Type B pancreatic cell (in vitro differentiated cells): ENCODE results near the gene GYS2. TPM values are rescaled to one million over a fixed set of nuclear protein-coding genes. Genes with fewer than 3 reads are reported as not detected.

Source experiments
- DNase-seq: peaks from one replicate; pipeline ENCODE4 v3.0.0; 2021; ENCODE audit warnings: mixed read lengths; ENCODE audit not compliant: unreplicated experiment; ENCODE audit errors: extremely low spot score
- H3K27ac Mint-ChIP-seq: 2 replicates; pipeline ENCODE4 v1.8.0; 2021; ENCODE audit warnings: mild to moderate bottlenecking, mixed read lengths
- H3K27me3 Mint-ChIP-seq: 2 replicates; pipeline ENCODE4 v1.8.0; 2021; ENCODE audit warnings: mixed read lengths
- H3K36me3 Mint-ChIP-seq: 2 replicates; pipeline ENCODE4 v1.8.0; 2021; ENCODE audit warnings: mixed read lengths
- H3K4me1 Mint-ChIP-seq: one replicate; pipeline ENCODE4 v1.8.0; 2021; ENCODE audit warnings: mixed read lengths; ENCODE audit not compliant: unreplicated experiment
- H3K4me3 Mint-ChIP-seq: 2 replicates; pipeline ENCODE4 v1.8.0; 2021; ENCODE audit warnings: mild to moderate bottlenecking, mixed read lengths
- H3K9me3 Mint-ChIP-seq: 2 replicates; pipeline ENCODE4 v1.8.0; 2021; ENCODE audit warnings: mixed read lengths
- long read RNA-seq: library from polyadenylated mRNA; unstranded; transcript quantifications from one replicate; pipeline ENCODE4 v2.0.0, GENCODE V29; 2020
- total RNA-seq: library from RNA; stranded (reverse); gene quantifications from 2 replicates; pipeline ENCODE4 v1.2.1, GENCODE V29; 2021; ENCODE audit warnings: low replicate concordance
- TF ChIP-seq, protein P1 (sequence below): fragments of 200-600 bp; sonication (generic); conservative IDR thresholded peaks from 2 replicates; pipeline ENCODE4 v1.5.0; 2021; ENCODE audit warnings: antibody characterized with exemption, mild to moderate bottlenecking

GYS2 gene
- 0.26 TPM in 1 of 2 replicates, not detected in the other for total RNA-seq
- long read RNA-seq = 0 reads

DNA sequence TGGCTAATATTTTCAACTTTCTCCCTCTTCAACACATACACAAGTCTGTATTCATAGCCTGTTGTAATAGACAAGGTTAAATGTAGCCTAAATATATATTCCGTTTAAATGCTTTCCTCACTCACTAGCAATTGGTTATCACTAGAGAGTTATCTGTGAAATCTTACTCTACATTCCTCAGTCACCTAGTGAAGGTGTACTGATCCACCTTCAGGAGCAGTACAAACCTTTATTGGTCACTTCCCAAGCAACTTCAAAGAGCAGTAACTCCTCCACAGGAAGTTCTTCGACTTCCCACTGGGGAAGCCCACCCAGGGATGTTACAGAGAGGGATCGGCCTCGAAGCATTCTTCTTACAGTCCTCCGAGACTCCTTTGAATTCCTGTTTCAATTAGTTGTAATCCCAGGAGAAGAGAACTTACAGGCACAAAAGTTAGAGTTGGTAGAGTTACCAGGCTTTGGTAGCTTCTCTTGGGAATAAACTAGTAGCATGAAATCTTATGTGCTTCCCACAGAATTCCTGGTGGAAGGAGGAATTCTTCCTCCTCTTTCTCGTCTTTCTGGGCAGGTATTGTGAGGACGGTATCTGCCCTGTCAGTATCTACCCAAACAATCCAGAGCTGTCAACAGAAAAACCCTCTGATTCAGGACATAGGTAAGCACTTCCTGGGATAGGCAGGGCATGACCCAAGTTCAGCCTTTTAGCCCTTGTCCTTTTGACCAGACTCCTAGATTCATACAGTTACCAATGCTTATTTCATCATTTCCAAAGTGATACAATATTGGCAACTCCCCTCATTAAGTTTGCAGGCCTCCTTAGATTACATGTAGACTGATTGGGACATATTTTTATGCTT is at the start of gene GYS2:
Gene GYS2 (minus strand): TSS at position 603 of the 857 bp plus-strand sequence. CDS start 255 bp downstream, at position 348.
- H3K27me3 Mint-ChIP-seq = peaks cover 8% of the 10 kb centered on the region
- TF ChIP-seq, protein P1, sequence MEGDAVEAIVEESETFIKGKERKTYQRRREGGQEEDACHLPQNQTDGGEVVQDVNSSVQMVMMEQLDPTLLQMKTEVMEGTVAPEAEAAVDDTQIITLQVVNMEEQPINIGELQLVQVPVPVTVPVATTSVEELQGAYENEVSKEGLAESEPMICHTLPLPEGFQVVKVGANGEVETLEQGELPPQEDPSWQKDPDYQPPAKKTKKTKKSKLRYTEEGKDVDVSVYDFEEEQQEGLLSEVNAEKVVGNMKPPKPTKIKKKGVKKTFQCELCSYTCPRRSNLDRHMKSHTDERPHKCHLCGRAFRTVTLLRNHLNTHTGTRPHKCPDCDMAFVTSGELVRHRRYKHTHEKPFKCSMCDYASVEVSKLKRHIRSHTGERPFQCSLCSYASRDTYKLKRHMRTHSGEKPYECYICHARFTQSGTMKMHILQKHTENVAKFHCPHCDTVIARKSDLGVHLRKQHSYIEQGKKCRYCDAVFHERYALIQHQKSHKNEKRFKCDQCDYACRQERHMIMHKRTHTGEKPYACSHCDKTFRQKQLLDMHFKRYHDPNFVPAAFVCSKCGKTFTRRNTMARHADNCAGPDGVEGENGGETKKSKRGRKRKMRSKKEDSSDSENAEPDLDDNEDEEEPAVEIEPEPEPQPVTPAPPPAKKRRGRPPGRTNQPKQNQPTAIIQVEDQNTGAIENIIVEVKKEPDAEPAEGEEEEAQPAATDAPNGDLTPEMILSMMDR = no peak
- H3K9me3 Mint-ChIP-seq = no peaks in the 10 kb centered on the region
- no peak for DNase-seq
- no peak within 1 kb of the TSS for H3K27ac Mint-ChIP-seq
- no peaks in the 10 kb centered on the region for H3K36me3 Mint-ChIP-seq
- no peaks in the 10 kb centered on the region for H3K4me1 Mint-ChIP-seq
- H3K4me3 Mint-ChIP-seq = no peak within 1 kb of the TSS

DNA sequence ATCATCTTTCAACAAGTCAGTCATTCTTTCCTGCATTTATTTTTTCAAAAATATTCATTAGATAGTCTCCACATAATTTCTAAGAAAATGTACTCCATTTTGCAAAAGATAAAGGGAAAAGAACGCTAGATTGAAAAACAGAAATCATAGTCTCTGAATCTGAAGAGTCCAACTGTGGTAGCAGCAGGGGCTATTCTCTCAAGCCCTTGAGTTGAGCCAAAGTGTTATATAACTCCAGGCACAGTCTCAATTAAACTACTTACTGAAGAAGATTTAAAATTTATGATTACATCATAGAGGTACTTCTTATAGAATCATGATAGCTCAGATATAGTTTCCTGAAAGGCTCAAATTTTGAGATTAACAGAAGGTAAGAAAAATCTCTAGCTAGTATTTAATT is 47.2 kb upstream of the GYS2 start:
- Mint-ChIP-seq H3K4me1 (peaks cover 5% of the 10 kb centered on the region), H3K9me3 (no peaks in the 10 kb centered on the region), H3K27ac (no peak overlapping the region), H3K36me3 (peaks cover 71% of the 10 kb centered on the region), H3K27me3 (no peaks in the 10 kb centered on the region), H3K4me3 (no peak overlapping the region)
- TF ChIP-seq, protein P1 = no peak
- DNase-seq = no peak

DNA sequence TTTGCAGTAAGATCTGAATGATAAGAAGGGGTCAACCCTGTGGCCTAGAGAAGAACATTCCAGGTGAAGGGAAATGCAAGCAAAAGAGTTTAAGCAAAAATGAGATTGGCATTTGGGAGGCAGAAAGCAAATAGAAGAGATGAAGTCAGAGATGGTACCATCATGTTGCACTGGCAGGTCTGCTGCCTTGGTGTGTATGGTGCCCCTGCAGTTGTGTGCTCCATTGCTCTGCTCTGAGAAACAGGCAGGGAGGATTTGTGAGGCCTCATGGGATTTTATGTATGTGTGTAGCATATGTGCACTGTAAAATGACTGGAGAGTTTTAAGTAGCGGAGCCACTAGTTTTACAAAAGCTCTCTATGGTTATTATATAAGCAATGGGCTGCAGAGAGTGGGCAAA is 46.4 kb upstream of the GYS2 start:
- TF ChIP-seq, protein P1 = no peak
- no peak for DNase-seq
- H3K4me3 Mint-ChIP-seq = no peak overlapping the region
- peaks cover 76% of the 10 kb centered on the region for H3K36me3 Mint-ChIP-seq
- no peaks in the 10 kb centered on the region for H3K27me3 Mint-ChIP-seq
- H3K9me3 Mint-ChIP-seq = no peaks in the 10 kb centered on the region
- no peak overlapping the region for H3K27ac Mint-ChIP-seq
- H3K4me1 Mint-ChIP-seq = peaks cover 5% of the 10 kb centered on the region

DNA sequence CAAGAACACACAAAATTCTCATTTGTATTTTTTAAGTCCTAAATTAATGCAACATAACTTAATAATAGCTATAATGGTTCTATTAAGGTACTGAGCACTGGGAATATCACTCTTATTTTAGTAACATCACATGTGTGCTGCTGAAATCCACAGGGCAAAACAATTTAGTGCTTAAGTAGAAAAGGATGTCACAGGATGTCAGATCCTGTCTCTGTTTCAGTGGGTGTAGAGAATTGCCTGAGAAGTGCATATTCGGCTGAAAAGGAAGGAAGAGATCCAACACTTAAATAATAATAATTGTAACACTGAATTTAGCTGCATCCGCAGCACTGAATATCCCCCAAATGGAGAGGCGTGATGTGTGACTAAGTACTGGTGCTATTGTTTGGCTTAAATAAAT is 44.4 kb upstream of the GYS2 start:
- H3K9me3 Mint-ChIP-seq = no peaks in the 10 kb centered on the region

DNA sequence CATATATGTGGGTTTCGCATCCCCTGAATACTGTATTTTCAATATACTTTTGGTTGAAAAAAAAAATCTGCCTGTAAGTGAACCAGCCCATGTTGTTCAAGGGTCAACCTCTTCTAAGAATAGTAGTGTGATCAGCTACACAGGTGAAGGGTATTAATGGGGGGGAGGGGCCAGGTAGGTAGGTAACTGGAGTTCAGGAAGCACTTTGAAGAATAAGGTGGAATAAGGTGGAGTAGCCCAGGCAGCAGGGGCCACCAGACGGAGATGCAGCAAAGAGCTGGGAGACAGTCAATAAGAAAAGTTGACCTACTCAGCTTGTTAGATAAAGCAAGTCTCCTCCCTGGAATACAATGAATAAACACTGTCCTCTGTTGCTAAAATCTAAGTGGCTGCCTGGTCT is 43.7 kb upstream of the GYS2 start:
- H3K27ac Mint-ChIP-seq = no peak overlapping the region
- TF ChIP-seq, protein P1 = no peak
- no peaks in the 10 kb centered on the region for H3K9me3 Mint-ChIP-seq
- peaks cover 11% of the 10 kb centered on the region for H3K4me1 Mint-ChIP-seq
- H3K4me3 Mint-ChIP-seq = no peak overlapping the region
- DNase-seq = no peak
- H3K27me3 Mint-ChIP-seq = no peaks in the 10 kb centered on the region
- peaks cover 80% of the 10 kb centered on the region for H3K36me3 Mint-ChIP-seq

More for the DNA sequence above, 44.4 kb upstream of the GYS2 start:
- Mint-ChIP-seq H3K36me3 (peaks cover 82% of the 10 kb centered on the region), H3K4me1 (peaks cover 11% of the 10 kb centered on the region), H3K4me3 (no peak overlapping the region), H3K27me3 (no peaks in the 10 kb centered on the region), H3K27ac (no peak overlapping the region)
- TF ChIP-seq, protein P1 = no peak
- no peak for DNase-seq
